GM12878 (cell line): Measurements from ENCODE around the gene SPCS1. TPM values are rescaled to one million over a fixed set of nuclear protein-coding genes. Genes with fewer than 3 reads are reported as not detected.

Experiments
- ATAC-seq: fragments of 200-7000 bp; cut with Tn5 transposase; 3 replicates; pipeline ENCODE4 v1.9.1; 2020; ENCODE audit warnings: mild to moderate bottlenecking, moderate library complexity
- BruUV-seq: library from RNA; stranded (reverse); fragments of 400-500 nt; replicated peaks from 2 replicates; lab custom pipeline; 2021; lab: Mats Ljungman, UMichigan
- CTCF ChIA-PET: fragments of 300-600 bp; sonication (Branson Sonifier 250); formaldehyde crosslinking; extraction: SDS; loops from one replicate; lab custom pipeline; 2021; ENCODE audit warnings: inconsistent platforms; lab: Yijun Ruan, JAX
- POLR2A ChIA-PET: fragments of 350-600 bp; formaldehyde crosslinking; extraction: SDS; loops from one replicate; lab custom pipeline; 2021; ENCODE audit warnings: inconsistent platforms; lab: Charles Lee
- RAD21 ChIA-PET: fragments of 300-600 bp; sonication (Branson Sonifier 250); formaldehyde crosslinking; loops from one replicate; lab custom pipeline; 2023; ENCODE audit warnings: antibody characterized with exemption; ENCODE audit not compliant: unreplicated experiment; lab: Charles Lee
- SMC1A ChIA-PET: fragments of 300-600 bp; sonication (Branson Sonifier 250); formaldehyde crosslinking; loops from one replicate; lab custom pipeline; 2023; ENCODE audit not compliant: unreplicated experiment, uncharacterized antibody; lab: Charles Lee
- DNase-seq: peaks from one replicate; pipeline ENCODE4 v3.0.0-alpha.2; 2011; ENCODE audit warnings: low read depth, low spot score
- FAIRE-seq: peaks from 3 replicates; lab custom pipeline; 2011; peaks lifted over from hg19 to GRCh38; lab: Jason Lieb, UNC
- H2AFZ ChIP-seq: 2 replicates; pipeline ENCODE4 v1.6.0; 2011; ENCODE audit warnings: low read depth, low read length, control low read depth; ENCODE audit not compliant: control insufficient read depth
- H3K27ac ChIP-seq: 2 replicates; pipeline ENCODE4 v1.5.1; 2011; ENCODE audit warnings: control low read depth; ENCODE audit not compliant: control insufficient read depth, insufficient read depth
- H3K27me3 ChIP-seq, 2 experiments: replicated peaks in 1 of 2; 2 replicates each; pipeline versions ENCODE4 v1.6.0 to v1.6.1; 2011; ENCODE audit warnings: low read length in 1 of 2; ENCODE audit not compliant: control insufficient read depth in 2 of 2, insufficient read depth in 2 of 2
- H3K36me3 ChIP-seq, 2 experiments: 2 replicates each; pipeline ENCODE4 v1.5.1; 2011; ENCODE audit warnings: low read length in 1 of 2; ENCODE audit not compliant: control insufficient read depth in 2 of 2, insufficient read depth in 2 of 2
- H3K4me1 ChIP-seq: 2 replicates; pipeline ENCODE4 v1.6.1; 2011; ENCODE audit warnings: mild to moderate bottlenecking, low read length, moderate library complexity, mixed read lengths; ENCODE audit not compliant: control insufficient read depth, insufficient read depth
- H3K4me2 ChIP-seq: 2 replicates; pipeline ENCODE4 v1.6.0; 2011; ENCODE audit warnings: control low read depth; ENCODE audit not compliant: control insufficient read depth, insufficient read depth
- H3K4me3 ChIP-seq: fragments of 200-600 bp; sonication (generic); 2 replicates; pipeline ENCODE4 v1.5.1; 2016
- H3K79me2 ChIP-seq: 2 replicates; pipeline ENCODE4 v1.6.0; 2011; ENCODE audit warnings: low read length; ENCODE audit not compliant: control insufficient read depth, insufficient read depth
- H3K9ac ChIP-seq: 2 replicates; pipeline ENCODE4 v1.8.0; 2011; ENCODE audit warnings: low read length, control low read depth, mixed read lengths; ENCODE audit not compliant: control insufficient read depth, insufficient read depth
- H3K9me3 ChIP-seq: replicated peaks from 3 replicates; pipeline ENCODE4 v1.5.1; 2011; ENCODE audit warnings: mild to moderate bottlenecking, low read length; ENCODE audit not compliant: control insufficient read depth, insufficient read depth
- H4K20me1 ChIP-seq: 2 replicates; pipeline ENCODE4 v1.6.0; 2011; ENCODE audit not compliant: control insufficient read depth, insufficient read depth
- CEBPB ChIP-seq, 2 experiments: fragments of 150-350 bp in 1 of 2; IDR thresholded peaks; 2 replicates each; pipeline ENCODE4 v1.6.1; 2012 to 2014; ENCODE audit warnings: low read depth in 2 of 2, low read length in 2 of 2, borderline replicate concordance in 1 of 2, inconsistent platforms in 1 of 2
- E4F1 ChIP-seq: fragments of 450-650 bp; IDR thresholded peaks from 2 replicates; pipeline ENCODE4 v1.6.1; 2018; ENCODE audit warnings: borderline replicate concordance, mild to moderate bottlenecking; ENCODE audit not compliant: partially characterized antibody
- HDAC2 ChIP-seq: fragments of 200-600 bp; sonication (generic); IDR thresholded peaks from 2 replicates; pipeline ENCODE4 v1.6.1; 2017
- JUNB ChIP-seq: IDR thresholded peaks from 2 replicates; pipeline ENCODE4 v1.6.1; 2016; ENCODE audit warnings: antibody characterized with exemption, mild to moderate bottlenecking
- MYC ChIP-seq: IDR thresholded peaks from 2 replicates; pipeline ENCODE4 v1.6.1; 2011; ENCODE audit warnings: mild to moderate bottlenecking, low read length, moderate library complexity, inconsistent platforms; ENCODE audit not compliant: insufficient read depth, insufficient replicate concordance, insufficient read length, severe bottlenecking
- STAT3 ChIP-seq: IDR thresholded peaks from 2 replicates; pipeline ENCODE4 v1.6.1; 2011; ENCODE audit warnings: low read depth, low read length, improper control_type of control experiment
- USF2 ChIP-seq: IDR thresholded peaks from 2 replicates; pipeline ENCODE4 v1.6.1; 2011; ENCODE audit warnings: low read depth, low read length, improper control_type of control experiment, borderline replicate concordance
- ZNF622 ChIP-seq: fragments of 450-650 bp; IDR thresholded peaks from 2 replicates; pipeline ENCODE4 v1.6.1; 2017; ENCODE audit warnings: mild to moderate bottlenecking, inconsistent platforms
- WGBS: methylation state at CpG from one replicate; pipeline ENCODE4 v1.1.6; 2016; ENCODE audit warnings: low lambda C conversion rate; ENCODE audit not compliant: insufficient replicate concordance, insufficient coverage; ENCODE audit errors: missing lambda C conversion rate; 5-methylcytosine and 5-hydroxymethylcytosine counted together
- in situ Hi-C: fragments of 300-500 bp; cut with MboI; formaldehyde crosslinking; loops from 9 replicates; pipeline ENCODE4 v1.14.3; 2018; ENCODE audit warnings: mixed read lengths
- intact Hi-C: fragments of 100-400 bp; cut with micrococcal nuclease; formaldehyde crosslinking; loops from one replicate; pipeline ENCODE4 v1.14.2; 2022; ENCODE audit not compliant: unreplicated experiment
- polyA plus RNA-seq, 11 experiments: library from polyadenylated mRNA; depleted of rRNA in 4 of 11; unstranded in 6 of 11; stranded (reverse) in 5 of 11; fragments of >200 nt; fragmentation: Nextera tagmentation in 4 of 11; fragmentation: Illumina TruSeq in 1 of 11; extraction: Ambion mirVana in 4 of 11; extraction: Trizol in 1 of 11; gene quantifications; 1 replicate in 1 of 11; 2 replicates in 10 of 11; pipeline versions ENCODE4 v1.2.1 to v1.2.3, GENCODE V29; 2011 to 2016; ENCODE audit warnings: inconsistent platforms in 2 of 11, missing spikeins in 2 of 11, low read depth in 1 of 11
- total RNA-seq, 4 experiments: library from RNA; depleted of rRNA in 3 of 4; stranded (reverse); fragments of >200 nt in 3 of 4; fragmentation: Illumina TruSeq in 1 of 4; extraction: Trizol in 1 of 4; gene quantifications; 2 replicates each; pipeline versions ENCODE4 v1.2.1 to v1.2.3, GENCODE V29; 2013 to 2021

SPCS1 gene
- total and polyA plus RNA-seq, 10 of the 15 experiments (the other 5 are each of a cell fraction or from before 2014, with no cell fraction given) = 107 to 994 (median 233) TPM

GRCh38 chr3:52731590-52731989 is 25.7 kb downstream of the SPCS1 start:
- in situ Hi-C loops (no loop called here), intact Hi-C loops (no loop called here)
- Histone ChIP-seq H3K36me3 (peaks cover 0 to 8% of the 10 kb centered on the region in 2 experiments; a peak in 2 of 4 replicates), H3K27ac (no peak overlapping the region), H3K4me1 (no peaks in the 10 kb centered on the region), H3K9ac (no peak overlapping the region), H3K4me2 (no peak overlapping the region), H3K79me2 (no peaks in the 10 kb centered on the region), H3K27me3 (no peaks in the 10 kb centered on the region), H3K4me3 (no peak overlapping the region), H4K20me1 (no peaks in the 10 kb centered on the region), H3K9me3 (peaks cover 18% of the 10 kb centered on the region), H2AFZ (no peak overlapping the region)
- WGBS = 95% methylated on average over 14 of the region's 14 CpGs
- ChIA-PET SMC1A (interaction anchor here (1.3 kb wide), 1 partner anchor 12 kb away, joined by 3 read pairs; no protein-coding TSS in a partner anchor), POLR2A (no interaction called here), CTCF (interaction anchor here (0.6 kb wide), 1 partner anchor 938 kb away, joined by 3 read pairs; no protein-coding TSS in a partner anchor), RAD21 (no interaction called here)
- ATAC-seq (no peak), FAIRE-seq (no peak), DNase-seq (no peak)
- TF ChIP-seq CEBPB (IDR thresholded peaks at IDR 0.05; ENCODE audit: borderline replicate concordance in 1 of 2, low read depth in 2 of 2, low read length in 2 of 2) (no peak), MYC (no peak), STAT3 (no peak), E4F1 (no peak), USF2 (no peak), ZNF622 (no peak), HDAC2 (no peak), JUNB (no peak)
- BruUV-seq = no TSS peak
